Measurements from ENCODE around the gene MCOLN2. TPM values are rescaled to one million over a fixed set of nuclear protein-coding genes. Genes with fewer than 3 reads are reported as not detected.
A peak's percentile ranks its signal among the peaks of the same experiment; 100 is the strongest.

The MCOLN2 gene
- total and polyA plus RNA-seq, 4 donors = 0.29 to 0.89 (median 0.57) TPM

GRCh38 chr1:84930831-84931230 is 66.1 kb downstream of the MCOLN2 start:
- Histone ChIP-seq H3K36me3 (ENCODE audit: control insufficient read depth, insufficient read depth, low read length) (no peaks in the 10 kb centered on the region), H3K9me3 (ENCODE audit: control insufficient read depth, insufficient read depth, low read length) (no peaks in the 10 kb centered on the region), H3K27me3 (ENCODE audit: control insufficient read depth, insufficient read depth, low read length) (no peaks in the 10 kb centered on the region), H3K4me1 (ENCODE audit: control insufficient read depth, insufficient read depth, low read length) (no peaks in the 10 kb centered on the region), H3K27ac (ENCODE audit: low read depth, low read length) (no peak overlapping the region), H3K4me3 (ENCODE audit: low read depth, low read length) (no peak overlapping the region)
- 88% methylated on average over 1 of the region's 2 CpGs for WGBS (ENCODE audit: insufficient coverage)
- DNase-seq (ENCODE audit: low read depth in 4 of 6, low spot score in 6 of 6) = no peak

GRCh38 chr1:84930329-84930728 is 66.6 kb downstream of the MCOLN2 start:
- no peaks in the 10 kb centered on the region for H3K9me3 ChIP-seq (ENCODE audit: control insufficient read depth, insufficient read depth, low read length)
- 94% methylated on average over 3 of the region's 4 CpGs for WGBS (ENCODE audit: insufficient coverage)
- H3K4me1 ChIP-seq (ENCODE audit: control insufficient read depth, insufficient read depth, low read length) = no peaks in the 10 kb centered on the region
- no peaks in the 10 kb centered on the region for H3K36me3 ChIP-seq (ENCODE audit: control insufficient read depth, insufficient read depth, low read length)
- no peaks in the 10 kb centered on the region for H3K27me3 ChIP-seq (ENCODE audit: control insufficient read depth, insufficient read depth, low read length)
- no peak for DNase-seq (ENCODE audit: low read depth in 4 of 6, low spot score in 6 of 6)
- no peak overlapping the region for H3K27ac ChIP-seq (ENCODE audit: low read depth, low read length)
- no peak overlapping the region for H3K4me3 ChIP-seq (ENCODE audit: low read depth, low read length)

GRCh38 chr1:84929581-84929980 is 67.3 kb downstream of the MCOLN2 start:
- no peak for DNase-seq (ENCODE audit: low read depth in 4 of 6, low spot score in 6 of 6)
- Histone ChIP-seq H3K4me1 (ENCODE audit: control insufficient read depth, insufficient read depth, low read length) (no peaks in the 10 kb centered on the region), H3K36me3 (ENCODE audit: control insufficient read depth, insufficient read depth, low read length) (no peaks in the 10 kb centered on the region), H3K9me3 (ENCODE audit: control insufficient read depth, insufficient read depth, low read length) (no peaks in the 10 kb centered on the region), H3K4me3 (ENCODE audit: low read depth, low read length) (no peak overlapping the region), H3K27me3 (ENCODE audit: control insufficient read depth, insufficient read depth, low read length) (no peaks in the 10 kb centered on the region), H3K27ac (ENCODE audit: low read depth, low read length) (no peak overlapping the region)
- WGBS (ENCODE audit: insufficient coverage) = no CpG with 5 or more reads among the region's 1 CpG

DNA sequence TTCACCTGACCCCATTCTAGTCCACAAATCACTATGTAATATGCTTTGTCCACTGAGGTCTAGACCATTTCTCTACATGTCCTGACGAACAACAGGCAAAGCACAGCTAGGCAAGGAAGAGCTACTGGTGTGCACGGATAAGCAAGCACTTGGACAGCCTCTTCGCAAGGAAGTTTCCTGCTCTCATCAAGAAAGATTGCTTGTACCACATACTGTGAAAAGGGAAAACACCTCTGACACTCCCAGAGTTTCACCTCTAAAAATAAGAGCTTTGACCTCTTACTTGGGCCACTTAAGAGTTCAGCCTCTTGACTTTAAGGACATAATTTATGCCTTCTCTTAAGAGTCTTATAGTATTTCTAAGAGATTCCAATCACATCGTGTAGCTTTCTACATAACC is 67.9 kb downstream of the MCOLN2 start:
- Histone ChIP-seq H3K4me3 (ENCODE audit: low read depth, low read length) (no peak overlapping the region), H3K9me3 (ENCODE audit: control insufficient read depth, insufficient read depth, low read length) (no peaks in the 10 kb centered on the region), H3K27ac (ENCODE audit: low read depth, low read length) (no peak overlapping the region), H3K36me3 (ENCODE audit: control insufficient read depth, insufficient read depth, low read length) (no peaks in the 10 kb centered on the region), H3K27me3 (ENCODE audit: control insufficient read depth, insufficient read depth, low read length) (no peaks in the 10 kb centered on the region), H3K4me1 (ENCODE audit: control insufficient read depth, insufficient read depth, low read length) (no peaks in the 10 kb centered on the region)
- no peak for DNase-seq (ENCODE audit: low read depth in 4 of 6, low spot score in 6 of 6)
- 79% methylated on average over 3 of the region's 4 CpGs for WGBS (ENCODE audit: insufficient coverage)

GRCh38 chr1:84923317-84923716 is 73.6 kb downstream of the MCOLN2 start:
- Histone ChIP-seq H3K4me3 (ENCODE audit: low read depth, low read length) (no peak overlapping the region), H3K27ac (ENCODE audit: low read depth, low read length) (no peak overlapping the region), H3K9me3 (ENCODE audit: control insufficient read depth, insufficient read depth, low read length) (no peaks in the 10 kb centered on the region), H3K36me3 (ENCODE audit: control insufficient read depth, insufficient read depth, low read length) (no peaks in the 10 kb centered on the region), H3K27me3 (ENCODE audit: control insufficient read depth, insufficient read depth, low read length) (no peaks in the 10 kb centered on the region), H3K4me1 (ENCODE audit: control insufficient read depth, insufficient read depth, low read length) (no peaks in the 10 kb centered on the region)
- DNase-seq (ENCODE audit: low read depth in 4 of 6, low spot score in 6 of 6) = no peak
- 62% methylated on average over 1 of the region's 3 CpGs for WGBS (ENCODE audit: insufficient coverage)

GRCh38 chr1:84920159-84920558 is 76.8 kb downstream of the MCOLN2 start:
- no CpG with 5 or more reads among the region's 1 CpG for WGBS (ENCODE audit: insufficient coverage)
- Histone ChIP-seq H3K36me3 (ENCODE audit: control insufficient read depth, insufficient read depth, low read length) (no peaks in the 10 kb centered on the region), H3K27ac (ENCODE audit: low read depth, low read length) (no peak overlapping the region), H3K27me3 (ENCODE audit: control insufficient read depth, insufficient read depth, low read length) (no peaks in the 10 kb centered on the region), H3K4me1 (ENCODE audit: control insufficient read depth, insufficient read depth, low read length) (no peaks in the 10 kb centered on the region), H3K9me3 (ENCODE audit: control insufficient read depth, insufficient read depth, low read length) (no peaks in the 10 kb centered on the region), H3K4me3 (ENCODE audit: low read depth, low read length) (no peak overlapping the region)
- DNase-seq (ENCODE audit: low read depth in 4 of 6, low spot score in 6 of 6) = no peak

- WGBS (ENCODE audit: insufficient coverage) = 36% methylated on average over 2 of the region's 4 CpGs
- H3K36me3 ChIP-seq (ENCODE audit: control insufficient read depth, insufficient read depth, low read length) = no peaks in the 10 kb centered on the region
- H3K27me3 ChIP-seq (ENCODE audit: control insufficient read depth, insufficient read depth, low read length) = no peaks in the 10 kb centered on the region
- no peak overlapping the region for H3K27ac ChIP-seq (ENCODE audit: low read depth, low read length)
- no peaks in the 10 kb centered on the region for H3K9me3 ChIP-seq (ENCODE audit: control insufficient read depth, insufficient read depth, low read length)
- H3K4me1 ChIP-seq (ENCODE audit: control insufficient read depth, insufficient read depth, low read length) = no peaks in the 10 kb centered on the region
- peak in 1 of 6 donors; percentile 14 for DNase-seq (ENCODE audit: low read depth in 4 of 6, low spot score in 6 of 6)
- no peak overlapping the region for H3K4me3 ChIP-seq (ENCODE audit: low read depth, low read length)
These were observed 77.4 kb downstream of the MCOLN2 start for GRCh38 chr1:84919461-84919970.

- Histone ChIP-seq H3K9me3 (ENCODE audit: control insufficient read depth, insufficient read depth, low read length) (no peaks in the 10 kb centered on the region), H3K4me1 (ENCODE audit: control insufficient read depth, insufficient read depth, low read length) (no peaks in the 10 kb centered on the region), H3K27me3 (ENCODE audit: control insufficient read depth, insufficient read depth, low read length) (no peaks in the 10 kb centered on the region), H3K36me3 (ENCODE audit: control insufficient read depth, insufficient read depth, low read length) (no peaks in the 10 kb centered on the region), H3K4me3 (ENCODE audit: low read depth, low read length) (no peak overlapping the region), H3K27ac (ENCODE audit: low read depth, low read length) (no peak overlapping the region)
- 86% methylated on average over 3 of the region's 5 CpGs for WGBS (ENCODE audit: insufficient coverage)
- DNase-seq (ENCODE audit: low read depth in 4 of 6, low spot score in 6 of 6) = peak in 1 of 6 donors; percentile 34
These were observed 78.1 kb downstream of the MCOLN2 start for GRCh38 chr1:84918726-84919336.

DNA sequence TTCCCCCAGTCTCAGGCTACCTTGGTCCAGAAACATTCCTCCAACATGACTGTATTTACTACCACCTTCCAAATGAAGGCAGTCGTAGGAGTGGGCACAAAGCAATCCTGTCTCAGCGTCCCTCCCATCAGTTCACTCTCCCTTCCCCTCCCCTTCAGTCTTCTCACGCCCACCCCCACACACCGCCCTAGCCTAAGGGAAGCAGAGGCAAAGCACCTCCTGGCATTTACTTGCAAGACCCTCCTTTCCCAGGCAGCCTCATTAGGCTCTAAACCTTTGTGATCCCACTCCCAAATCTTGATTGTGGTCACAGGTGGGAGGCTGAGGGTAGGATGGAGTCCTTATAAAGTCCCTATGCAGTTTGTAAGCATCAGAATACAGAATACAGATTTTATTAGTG is 80.0 kb downstream of the MCOLN2 start:
- H3K4me3 ChIP-seq (ENCODE audit: low read depth, low read length) = no peak overlapping the region
- H3K9me3 ChIP-seq (ENCODE audit: control insufficient read depth, insufficient read depth, low read length) = no peaks in the 10 kb centered on the region
- no peak for DNase-seq (ENCODE audit: low read depth in 4 of 6, low spot score in 6 of 6)
- H3K27ac ChIP-seq (ENCODE audit: low read depth, low read length) = no peak overlapping the region
- no peaks in the 10 kb centered on the region for H3K36me3 ChIP-seq (ENCODE audit: control insufficient read depth, insufficient read depth, low read length)
- 40% methylated on average over 2 of the region's 4 CpGs for WGBS (ENCODE audit: insufficient coverage)
- no peaks in the 10 kb centered on the region for H3K27me3 ChIP-seq (ENCODE audit: control insufficient read depth, insufficient read depth, low read length)
- no peaks in the 10 kb centered on the region for H3K4me1 ChIP-seq (ENCODE audit: control insufficient read depth, insufficient read depth, low read length)

GRCh38 chr1:84913555-84913892 is 83.4 kb downstream of the MCOLN2 start:
- WGBS (ENCODE audit: insufficient coverage) = 43% methylated on average over 1 of the region's 4 CpGs
- peak in 1 of 6 donors; percentile 17 for DNase-seq (ENCODE audit: low read depth in 4 of 6, low spot score in 6 of 6)
- Histone ChIP-seq H3K36me3 (ENCODE audit: control insufficient read depth, insufficient read depth, low read length) (no peaks in the 10 kb centered on the region), H3K9me3 (ENCODE audit: control insufficient read depth, insufficient read depth, low read length) (no peaks in the 10 kb centered on the region), H3K4me1 (ENCODE audit: control insufficient read depth, insufficient read depth, low read length) (no peaks in the 10 kb centered on the region), H3K4me3 (ENCODE audit: low read depth, low read length) (no peak overlapping the region), H3K27ac (ENCODE audit: low read depth, low read length) (no peak overlapping the region), H3K27me3 (ENCODE audit: control insufficient read depth, insufficient read depth, low read length) (no peaks in the 10 kb centered on the region)

All from spinal cord (tissue), 10 donors.